H1 (cell line): Measurements from ENCODE around the gene SLC8B1. TPM values are rescaled to one million over a fixed set of nuclear protein-coding genes. Genes with fewer than 3 reads are reported as not detected.

Experiments used
- CTCF ChIA-PET: fragments of 300-600 bp; sonication (Branson Sonifier 250); formaldehyde crosslinking; loops from one replicate; lab custom pipeline; 2021; ENCODE audit not compliant: partially characterized antibody; lab: Charles Lee
- POLR2A ChIA-PET: fragments of 300-600 bp; sonication (Branson Sonifier 250); formaldehyde crosslinking; loops from one replicate; lab custom pipeline; 2021; ENCODE audit warnings: inconsistent platforms; ENCODE audit not compliant: partially characterized antibody; lab: Charles Lee
- DNase-seq, 2 experiments: peaks; one replicate each; pipeline versions ENCODE4 v3.0.0 to v3.0.0-alpha.2; 2010 to 2022; ENCODE audit warnings: low spot score in 2 of 2, low read depth in 1 of 2, mixed read lengths in 1 of 2
- FAIRE-seq: peaks from 2 replicates; lab custom pipeline; 2011; peaks lifted over from hg19 to GRCh38; lab: Jason Lieb, UNC
- H2AFZ ChIP-seq: 2 replicates; pipeline ENCODE4 v1.8.1; 2012; ENCODE audit warnings: low read length, inconsistent platforms
- H2AK5ac ChIP-seq: 2 replicates; pipeline ENCODE4 v1.6.1; 2013; ENCODE audit warnings: low read depth, low read length
- H2BK120ac ChIP-seq: replicated peaks from 2 replicates; pipeline ENCODE3; 2013; ENCODE audit warnings: low read depth, low read length, inconsistent platforms
- H2BK12ac ChIP-seq: 2 replicates; pipeline ENCODE4 v1.6.1; 2013; ENCODE audit warnings: low read depth, low read length
- H2BK15ac ChIP-seq: 2 replicates; pipeline ENCODE4 v1.6.1; 2013; ENCODE audit warnings: low read length
- H2BK20ac ChIP-seq: 2 replicates; pipeline ENCODE4 v1.6.1; 2013; ENCODE audit warnings: low read length
- H2BK5ac ChIP-seq: 2 replicates; pipeline ENCODE4 v1.6.1; 2013; ENCODE audit warnings: low read depth, low read length
- H3K14ac ChIP-seq: 2 replicates; pipeline ENCODE4 v1.6.1; 2013; ENCODE audit warnings: inconsistent platforms; ENCODE audit not compliant: insufficient read length
- H3K18ac ChIP-seq: 2 replicates; pipeline ENCODE4 v1.6.1; 2013; ENCODE audit warnings: low read length; ENCODE audit errors: extremely low read depth
- H3K23ac ChIP-seq: 2 replicates; pipeline ENCODE4 v1.6.1; 2013; ENCODE audit warnings: inconsistent platforms; ENCODE audit not compliant: insufficient read length
- H3K23me2 ChIP-seq: 2 replicates; pipeline ENCODE4 v1.6.1; 2013; ENCODE audit warnings: low read depth, low read length
- H3K27ac ChIP-seq: 2 replicates; pipeline ENCODE4 v1.6.1; 2011; ENCODE audit warnings: low read depth, low read length, inconsistent platforms
- H3K27me3 ChIP-seq, 4 experiments: replicated peaks in 1 of 4; 1 replicate in 1 of 4; 2 replicates in 3 of 4; pipeline versions ENCODE4 v1.6.1 to v1.8.1; 2011 to 2013; ENCODE audit warnings: low read length in 3 of 4, mild to moderate bottlenecking in 3 of 4, inconsistent platforms in 2 of 4, mixed read lengths in 2 of 4, moderate library complexity in 1 of 4; ENCODE audit not compliant: control insufficient read depth in 3 of 4, insufficient read depth in 3 of 4; ENCODE audit errors: extremely low read depth in 1 of 4
- H3K36me3 ChIP-seq, 4 experiments: 2 replicates each; pipeline versions ENCODE4 v1.6.1 to v1.8.1; 2011 to 2013; ENCODE audit warnings: mild to moderate bottlenecking in 4 of 4, low read length in 3 of 4, moderate library complexity in 2 of 4, control low read depth in 1 of 4, inconsistent platforms in 1 of 4; ENCODE audit not compliant: insufficient read depth in 4 of 4, control insufficient read depth in 2 of 4
- H3K4ac ChIP-seq: replicated peaks from 2 replicates; pipeline ENCODE3; 2013; ENCODE audit warnings: low read length, low read depth, mixed read lengths, inconsistent platforms; ENCODE audit not compliant: insufficient read length
- H3K4me1 ChIP-seq, 4 experiments: replicated peaks in 1 of 4; 1 replicate in 1 of 4; 2 replicates in 3 of 4; pipeline versions ENCODE4 v1.6.1 to v1.8.1; 2011 to 2013; ENCODE audit warnings: low read length in 3 of 4, inconsistent platforms in 2 of 4, mixed read lengths in 1 of 4; ENCODE audit not compliant: insufficient read depth in 4 of 4, control insufficient read depth in 3 of 4
- H3K4me2 ChIP-seq, 2 experiments: 2 replicates each; pipeline versions ENCODE4 v1.6.1 to v1.8.1; 2011 to 2013; ENCODE audit warnings: low read depth in 2 of 2, low read length in 2 of 2, control low read depth in 1 of 2, inconsistent platforms in 1 of 2, mild to moderate bottlenecking in 1 of 2; ENCODE audit not compliant: insufficient read depth in 1 of 2
- H3K4me3 ChIP-seq, 4 experiments: fragments of 200-600, 300-600 bp in 1 of 4; sonication (generic), shearing (Covaris generic), sonication (Bioruptor Twin) in 1 of 4; 2 replicates each; pipeline versions ENCODE4 v1.5.1 to v1.8.1; 2011 to 2016; ENCODE audit warnings: low read length in 4 of 4, low read depth in 3 of 4, control low read depth in 2 of 4, inconsistent platforms in 2 of 4, mild to moderate bottlenecking in 2 of 4, mixed read lengths in 1 of 4, moderate library complexity in 1 of 4; ENCODE audit not compliant: insufficient read depth in 2 of 4; ENCODE audit errors: extremely low read depth in 1 of 4
- H3K56ac ChIP-seq: replicated peaks from 2 replicates; pipeline ENCODE3; 2013; ENCODE audit warnings: low read depth, mild to moderate bottlenecking, mixed read lengths, low read length, inconsistent platforms; ENCODE audit not compliant: insufficient read length
- H3K79me1 ChIP-seq: 2 replicates; pipeline ENCODE4 v1.6.1; 2013; ENCODE audit warnings: low read depth, low read length, control low read depth
- H3K79me2 ChIP-seq, 2 experiments: 2 replicates each; pipeline versions ENCODE4 v1.6.1 to v1.8.1; 2012 to 2013; ENCODE audit warnings: low read length in 2 of 2, mild to moderate bottlenecking in 2 of 2, inconsistent platforms in 1 of 2; ENCODE audit not compliant: insufficient read depth in 2 of 2, control insufficient read depth in 1 of 2
- H3K9ac ChIP-seq, 4 experiments: replicated peaks in 1 of 4; 1 replicate in 1 of 4; 2 replicates in 3 of 4; pipeline versions ENCODE4 v1.6.1 to v1.8.1; 2011 to 2013; ENCODE audit warnings: low read depth in 3 of 4, low read length in 3 of 4, control low read depth in 2 of 4, mild to moderate bottlenecking in 2 of 4, moderate library complexity in 2 of 4, inconsistent platforms in 1 of 4; ENCODE audit errors: extremely low read depth in 1 of 4
- H3K9me3 ChIP-seq, 2 experiments: 2 replicates each; pipeline versions ENCODE4 v1.6.1 to v1.8.1; 2012 to 2013; ENCODE audit warnings: mild to moderate bottlenecking in 2 of 2, moderate library complexity in 2 of 2, control low read depth in 1 of 2, inconsistent platforms in 1 of 2, low read depth in 1 of 2, low read length in 1 of 2, mixed read lengths in 1 of 2; ENCODE audit not compliant: insufficient read depth in 2 of 2
- H4K20me1 ChIP-seq, 2 experiments: replicated peaks in 1 of 2; 2 replicates each; pipeline versions ENCODE3 to v1.8.1; 2011 to 2013; ENCODE audit warnings: inconsistent platforms in 2 of 2, low read length in 2 of 2, mild to moderate bottlenecking in 1 of 2; ENCODE audit not compliant: insufficient read depth in 2 of 2, control insufficient read depth in 1 of 2
- H4K5ac ChIP-seq: 2 replicates; pipeline ENCODE4 v1.6.1; 2013; ENCODE audit warnings: low read length, low read depth, mixed read lengths, inconsistent platforms; ENCODE audit not compliant: insufficient read length
- H4K8ac ChIP-seq: 2 replicates; pipeline ENCODE4 v1.8.0; 2013; ENCODE audit warnings: mild to moderate bottlenecking, moderate library complexity, low read length, inconsistent platforms; ENCODE audit not compliant: insufficient read depth; ENCODE audit errors: extremely low read depth
- H4K91ac ChIP-seq: replicated peaks from 2 replicates; pipeline ENCODE3; 2013; ENCODE audit warnings: low read length, mixed read lengths, inconsistent platforms; ENCODE audit not compliant: insufficient read length
- ATF3 ChIP-seq: IDR thresholded peaks from 2 replicates; pipeline ENCODE4 v1.6.1; 2011; ENCODE audit warnings: low read depth, mild to moderate bottlenecking, low read length; ENCODE audit not compliant: insufficient read depth
- BRCA1 ChIP-seq: IDR thresholded peaks from 2 replicates; pipeline ENCODE4 v1.6.1; 2012; ENCODE audit warnings: low read depth, low read length, improper control_type of control experiment
- NANOG ChIP-seq: IDR thresholded peaks from 2 replicates; pipeline ENCODE4 v1.6.1; 2011; ENCODE audit warnings: low read length, low read depth, mild to moderate bottlenecking, inconsistent platforms; ENCODE audit not compliant: insufficient read depth, poor library complexity, severe bottlenecking
- SUZ12 ChIP-seq: fragments of 200-600 bp; sonication (generic); IDR thresholded peaks from 2 replicates; pipeline ENCODE4 v1.6.1; 2012; ENCODE audit warnings: mild to moderate bottlenecking, inconsistent platforms, low read length, moderate library complexity, mixed read lengths
- polyA plus RNA-seq, 7 experiments: library from polyadenylated mRNA; depleted of rRNA in 3 of 7; stranded (reverse) in 5 of 7; unstranded in 2 of 7; fragments of >200 nt in 5 of 7; fragments of 200-250 nt in 2 of 7; gene quantifications; 1 replicate in 5 of 7; 2 replicates in 1 of 7; 4 replicates in 1 of 7; pipeline versions ENCODE4 v1.2.1 to v1.2.3, GENCODE V29; 2011 to 2013; ENCODE audit warnings: missing spikeins in 2 of 7, mixed read lengths in 2 of 7
- total RNA-seq: library from RNA; stranded (reverse); fragmentation: NEBNext Ultra II Directional; extraction: Animal tissue kit (Norgen Biotek cat#: 25700); gene quantifications from 2 replicates; pipeline ENCODE4 v1.2.1, GENCODE V29; 2021

The SLC8B1 gene
- total and polyA plus RNA-seq, 2 of the 8 experiments (the other 6 are each of a cell fraction or from before 2014, with no cell fraction given), result 11.2 to 19.1 TPM

- Histone ChIP-seq H3K27me3 (no peaks in the 10 kb centered on the region), H3K23me2 (no peaks in the 10 kb centered on the region), H3K79me2 (no peaks in the 10 kb centered on the region), H2AFZ (no peak overlapping the region), H3K14ac (no peak overlapping the region), H3K23ac (no peak overlapping the region), H4K8ac (no peak overlapping the region), H2BK12ac (no peak overlapping the region), H3K18ac (no peak overlapping the region), H3K9me3 (no peaks in the 10 kb centered on the region), H3K79me1 (no peaks in the 10 kb centered on the region), H3K27ac (no peak overlapping the region), H3K9ac (no peak overlapping the region), H3K56ac (no peak overlapping the region), H2BK20ac (no peak overlapping the region), H4K91ac (no peak overlapping the region), H2BK15ac (no peak overlapping the region), H3K4ac (no peak overlapping the region), H4K20me1 (no peaks in the 10 kb centered on the region), H2AK5ac (no peak overlapping the region), H3K4me3 (no peak overlapping the region), H3K4me1 (peaks cover 0 to 8% (median 5%) of the 10 kb centered on the region in 4 experiments; a peak in 5 of 7 replicates), H2BK5ac (no peak overlapping the region), H3K36me3 (no peaks in the 10 kb centered on the region), H2BK120ac (no peak overlapping the region), H4K5ac (no peak overlapping the region), H3K4me2 (no peak overlapping the region)
- FAIRE-seq, result no peak
- CTCF ChIA-PET, result no interaction called here
- no peak for TF ChIP-seq SUZ12
- no peak for TF ChIP-seq BRCA1
- TF ChIP-seq ATF3, result no peak
- no peak for TF ChIP-seq NANOG
- no peak for DNase-seq
- POLR2A ChIA-PET, result interaction anchor here (1.2 kb wide), 1 partner anchor 92 kb away, joined by 3 read pairs; no protein-coding TSS in a partner anchor
Observed at GRCh38 chr12:113351089-113351488, 16.2 kb upstream of the SLC8B1 start.
